CD4-positive, alpha-beta memory T cell (primary cell): ENCODE results near the gene GNA15. TPM values are rescaled to one million over a fixed set of nuclear protein-coding genes. Genes with fewer than 3 reads are reported as not detected.

Experiments used
- CTCF ChIA-PET: fragments of 350-600 bp; sonication (Branson Sonifier 250); formaldehyde crosslinking; loops from one replicate; lab custom pipeline; 2021; ENCODE audit warnings: inconsistent platforms; ENCODE audit not compliant: partially characterized antibody; lab: Charles Lee
- POLR2A ChIA-PET: fragments of 350-600 bp; sonication (Branson Sonifier 250); formaldehyde crosslinking; loops from one replicate; lab custom pipeline; 2021; ENCODE audit not compliant: partially characterized antibody; lab: Charles Lee
- DNase-seq, 5 donors: peaks; one replicate each; pipeline versions ENCODE4 v3.0.0 to v3.0.0-alpha.2; 2020 to 2022; ENCODE audit warnings: mixed read lengths in 1 of 5
- H3K27ac ChIP-seq: one replicate; pipeline ENCODE4 v1.7.0; 2013; ENCODE audit warnings: low read depth, low read length
- H3K27me3 ChIP-seq: 2 replicates; pipeline ENCODE4 v1.7.0; 2013; ENCODE audit warnings: mild to moderate bottlenecking, low read length, moderate library complexity; ENCODE audit not compliant: insufficient read depth
- H3K36me3 ChIP-seq: 2 replicates; pipeline ENCODE4 v1.7.0; 2013; ENCODE audit warnings: mild to moderate bottlenecking, low read length, moderate library complexity; ENCODE audit not compliant: insufficient read depth
- H3K4me1 ChIP-seq: 2 replicates; pipeline ENCODE4 v1.7.0; 2013; ENCODE audit warnings: mild to moderate bottlenecking, low read length, moderate library complexity; ENCODE audit not compliant: insufficient read depth
- H3K4me3 ChIP-seq, 2 donors: one replicate each; pipeline ENCODE4 v1.7.0; 2013; ENCODE audit warnings: low read length in 2 of 2, mild to moderate bottlenecking in 1 of 2
- H3K9me3 ChIP-seq, 2 donors: one replicate each; pipeline ENCODE4 v1.7.0; 2013; ENCODE audit warnings: low read length in 2 of 2, control low read depth in 1 of 2; ENCODE audit not compliant: control insufficient read depth in 1 of 2
- H3K27ac Mint-ChIP-seq, 7 donors: one replicate each; pipeline ENCODE4 v1.8.0; 2020 to 2021; ENCODE audit warnings: mixed read lengths in 7 of 7, mild to moderate bottlenecking in 6 of 7, inconsistent platforms in 3 of 7, moderate library complexity in 3 of 7
- H3K27me3 Mint-ChIP-seq, 2 donors: one replicate each; pipeline ENCODE4 v1.8.0; 2020 to 2021; ENCODE audit warnings: mixed read lengths in 2 of 2
- H3K36me3 Mint-ChIP-seq, 2 donors: one replicate each; pipeline ENCODE4 v1.8.0; 2020 to 2021; ENCODE audit warnings: mixed read lengths in 2 of 2, inconsistent platforms in 1 of 2, mild to moderate bottlenecking in 1 of 2
- H3K4me1 Mint-ChIP-seq, 4 donors: one replicate each; pipeline ENCODE4 v1.8.0; 2020 to 2021; ENCODE audit warnings: mixed read lengths in 4 of 4, mild to moderate bottlenecking in 1 of 4
- H3K4me3 Mint-ChIP-seq, 8 donors: one replicate each; pipeline ENCODE4 v1.8.0; 2020 to 2021; ENCODE audit warnings: mixed read lengths in 8 of 8, mild to moderate bottlenecking in 7 of 8, moderate library complexity in 6 of 8, inconsistent platforms in 3 of 8
- H3K9me3 Mint-ChIP-seq, 8 donors: one replicate each; pipeline ENCODE4 v1.8.0; 2020 to 2021; ENCODE audit warnings: mixed read lengths in 8 of 8, mild to moderate bottlenecking in 5 of 8, inconsistent platforms in 3 of 8, moderate library complexity in 1 of 8
- intact Hi-C: fragments of 100-400 bp; cut with micrococcal nuclease; formaldehyde crosslinking; loops from one replicate; pipeline ENCODE4 v1.15.1; 2023
- polyA plus RNA-seq, 2 donors: library from polyadenylated mRNA; unstranded; fragments of 300-500 nt; fragmentation: Illumina TruSeq; gene quantifications; one replicate each; pipeline ENCODE4 v1.2.3, GENCODE V29; 2021
- total RNA-seq, 2 experiments: library from RNA; stranded (reverse); gene quantifications; one replicate each; pipeline ENCODE4 v1.2.3, GENCODE V29; 2021

The GNA15 gene
- total and polyA plus RNA-seq, 4 experiments from 2014 or later, result 2.5 to 4.8 (median 3.5) TPM

GRCh38 chr19:3178973-3179738, 43.3 kb downstream of the GNA15 start:
- H3K36me3 Mint-ChIP-seq, result peaks cover 26 to 32% of the 10 kb centered on the region in 2 donors
- intact Hi-C loops, result loop anchor here (2.0 to 5.0 kb wide), 2 partner anchors 16 to 47 kb away; no protein-coding TSS in a partner anchor
- peak overlapping the region; percentile 86 for H3K27ac ChIP-seq
- H3K9me3 Mint-ChIP-seq, result peaks cover 0 to 2% (median 0%) of the 10 kb centered on the region in 8 donors
- H3K36me3 ChIP-seq, result peaks cover 21% of the 10 kb centered on the region
- no peaks in the 10 kb centered on the region for H3K27me3 Mint-ChIP-seq
- peak overlapping the region; percentile 96 to 100 (median 99) for H3K4me3 Mint-ChIP-seq
- peak overlapping the region; percentile 92 to 99 (median 94) for H3K27ac Mint-ChIP-seq
- peaks cover 47% of the 10 kb centered on the region for H3K4me1 ChIP-seq
- peak overlapping the region; percentile 90 to 98 for H3K4me3 ChIP-seq
- ChIA-PET CTCF (interaction anchor here (1.5 to 1.6 kb wide), 2 partner anchors 51 to 228 kb away, joined by 5 to 7 read pairs; no protein-coding TSS in a partner anchor), POLR2A (interaction anchor here (0.7 to 2.1 kb wide), 10 partner anchors 8 to 228 kb away, joined by 3 to 12 read pairs (median 3); no protein-coding TSS in a partner anchor)
- no peaks in the 10 kb centered on the region for H3K27me3 ChIP-seq
- no peak for DNase-seq
- H3K4me1 Mint-ChIP-seq, result peaks cover 20 to 56% (median 30%) of the 10 kb centered on the region in 4 donors
- no peaks in the 10 kb centered on the region for H3K9me3 ChIP-seq

- intact Hi-C loops, result loop anchor here (2.0 to 5.0 kb wide), 2 partner anchors 17 to 48 kb away; no protein-coding TSS in a partner anchor
- ChIA-PET POLR2A (interaction anchor here (0.8 to 2.1 kb wide), 6 partner anchors 9 to 128 kb away, joined by 3 to 12 read pairs (median 3); no protein-coding TSS in a partner anchor), CTCF (interaction anchor here (1.5 to 1.6 kb wide), 2 partner anchors 51 to 229 kb away, joined by 5 to 7 read pairs; no protein-coding TSS in a partner anchor)
- Histone ChIP-seq H3K27ac (peak overlapping the region; percentile 86), H3K27me3 (no peaks in the 10 kb centered on the region), H3K4me3 (peak overlapping the region; percentile 90 to 98), H3K9me3 (no peaks in the 10 kb centered on the region), H3K4me1 (peaks cover 54% of the 10 kb centered on the region), H3K36me3 (peaks cover 24% of the 10 kb centered on the region)
- Mint-ChIP-seq H3K4me3 (peak overlapping the region; percentile 96 to 100 (median 99)), H3K4me1 (peaks cover 27 to 63% (median 37%) of the 10 kb centered on the region in 4 donors), H3K27me3 (no peaks in the 10 kb centered on the region), H3K27ac (peak overlapping the region; percentile 92 to 99 (median 95)), H3K9me3 (peaks cover 0 to 2% (median 0%) of the 10 kb centered on the region in 8 donors), H3K36me3 (peaks cover 29 to 38% of the 10 kb centered on the region in 2 donors)
- DNase-seq, result peak in 1 of 5 donors; percentile 53
Observed at GRCh38 chr19:3179739-3180293, 44.0 kb downstream of the GNA15 start.

- Mint-ChIP-seq H3K27me3 (no peaks in the 10 kb centered on the region), H3K4me1 (peaks cover 30 to 74% (median 45%) of the 10 kb centered on the region in 4 donors), H3K27ac (peak overlapping the region; percentile 88 to 97 (median 94)), H3K4me3 (peak overlapping the region; percentile 87 to 97 (median 93)), H3K36me3 (peaks cover 29 to 48% of the 10 kb centered on the region in 2 donors), H3K9me3 (peaks cover 0 to 2% (median 0%) of the 10 kb centered on the region in 8 donors)
- Histone ChIP-seq H3K4me1 (peaks cover 66% of the 10 kb centered on the region), H3K9me3 (no peaks in the 10 kb centered on the region), H3K27me3 (no peaks in the 10 kb centered on the region), H3K27ac (peak overlapping the region; percentile 27), H3K4me3 (no peak overlapping the region), H3K36me3 (peaks cover 24% of the 10 kb centered on the region)
- DNase-seq, result no peak
- ChIA-PET POLR2A (interaction anchor here (0.6 to 2.9 kb wide), 17 partner anchors 13 to 1354 kb away, joined by 3 to 24 read pairs (median 4); partner anchors contain the start of genes GNA15, THOP1 and TLE5), CTCF (interaction anchor here (0.8 to 2.1 kb wide), 3 partner anchors 20 to 233 kb away, joined by 3 to 7 read pairs (median 5); no protein-coding TSS in a partner anchor)
- intact Hi-C loops, result no loop called here
Observed at GRCh38 chr19:3183721-3184641, 48.1 kb downstream of the GNA15 start.

- Histone ChIP-seq H3K27ac (peak overlapping the region; percentile 27), H3K4me3 (peak overlapping the region; percentile 78 to 88), H3K36me3 (peaks cover 20% of the 10 kb centered on the region), H3K4me1 (peaks cover 70% of the 10 kb centered on the region), H3K9me3 (no peaks in the 10 kb centered on the region), H3K27me3 (no peaks in the 10 kb centered on the region)
- Mint-ChIP-seq H3K36me3 (peaks cover 29 to 43% of the 10 kb centered on the region in 2 donors), H3K4me1 (peaks cover 32 to 75% (median 49%) of the 10 kb centered on the region in 4 donors), H3K27me3 (no peaks in the 10 kb centered on the region), H3K4me3 (peak overlapping the region; percentile 87 to 97 (median 93)), H3K27ac (peak overlapping the region; percentile 93 to 97 (median 96)), H3K9me3 (peaks cover 0 to 2% (median 0%) of the 10 kb centered on the region in 8 donors)
- intact Hi-C loops, result loop anchor here (1.0 to 5.0 kb wide), 4 partner anchors 8 to 235 kb away; no protein-coding TSS in a partner anchor
- ChIA-PET CTCF (interaction anchor here (0.8 kb wide), 1 partner anchor 234 kb away, joined by 3 read pairs; no protein-coding TSS in a partner anchor), POLR2A (interaction anchor here (0.6 to 2.9 kb wide), 18 partner anchors 8 to 578 kb away, joined by 3 to 24 read pairs (median 6); partner anchors contain the start of genes MRPL54, THOP1, TLE5 and ZNF57)
- DNase-seq, result peak in 1 of 5 donors; percentile 85
Observed at GRCh38 chr19:3184847-3185460, 49.1 kb downstream of the GNA15 start.

- no peaks in the 10 kb centered on the region for H3K27me3 ChIP-seq
- no peaks in the 10 kb centered on the region for H3K9me3 ChIP-seq
- ChIA-PET POLR2A (interaction anchor here (0.6 to 2.9 kb wide), 14 partner anchors 9 to 577 kb away, joined by 3 to 24 read pairs (median 6); partner anchors contain the start of genes MRPL54, TLE5 and ZNF57), CTCF (interaction anchor here (0.5 kb wide), 1 partner anchor 17 kb away, joined by 4 read pairs; no protein-coding TSS in a partner anchor)
- Mint-ChIP-seq H3K27me3 (no peaks in the 10 kb centered on the region), H3K9me3 (no peaks in the 10 kb centered on the region), H3K4me1 (peaks cover 32 to 68% (median 49%) of the 10 kb centered on the region in 4 donors), H3K27ac (peak within 1 kb of the TSS; percentile 93 to 97 (median 96)), H3K4me3 (peak within 1 kb of the TSS; percentile 87 to 97 (median 93)), H3K36me3 (peaks cover 23 to 36% of the 10 kb centered on the region in 2 donors)
- intact Hi-C loops, result loop anchor here (1.0 to 5.0 kb wide), 4 partner anchors 8 to 235 kb away; no protein-coding TSS in a partner anchor
- H3K4me3 ChIP-seq, result peak within 1 kb of the TSS; percentile 78 to 88
- peak within 1 kb of the TSS; percentile 45 for H3K27ac ChIP-seq
- DNase-seq, result peak; percentile 95 to 98 (median 95)
- H3K4me1 ChIP-seq, result peaks cover 70% of the 10 kb centered on the region
- H3K36me3 ChIP-seq, result peaks cover 13% of the 10 kb centered on the region
Observed at GRCh38 chr19:3185461-3186159, 49.8 kb downstream of the GNA15 start, which contains the start of gene NCLN. NCLN (plus strand) TSS chr19:3185930; CDS start chr19:3186031, 101 bp downstream.
